SK-N-MC (cell line): ENCODE results near the gene SLBP.

Source experiments
- EZH2 ChIP-seq: fragments of 200-600 bp; sonication (generic); IDR thresholded peaks from one replicate; pipeline ENCODE4 v1.6.1; 2017; ENCODE audit warnings: antibody characterized with exemption
- POLR2AphosphoS5 ChIP-seq: IDR thresholded peaks from 2 replicates; pipeline ENCODE4 v1.6.1; 2012; ENCODE audit warnings: mild to moderate bottlenecking, low read depth, low read length, borderline replicate concordance

DNA sequence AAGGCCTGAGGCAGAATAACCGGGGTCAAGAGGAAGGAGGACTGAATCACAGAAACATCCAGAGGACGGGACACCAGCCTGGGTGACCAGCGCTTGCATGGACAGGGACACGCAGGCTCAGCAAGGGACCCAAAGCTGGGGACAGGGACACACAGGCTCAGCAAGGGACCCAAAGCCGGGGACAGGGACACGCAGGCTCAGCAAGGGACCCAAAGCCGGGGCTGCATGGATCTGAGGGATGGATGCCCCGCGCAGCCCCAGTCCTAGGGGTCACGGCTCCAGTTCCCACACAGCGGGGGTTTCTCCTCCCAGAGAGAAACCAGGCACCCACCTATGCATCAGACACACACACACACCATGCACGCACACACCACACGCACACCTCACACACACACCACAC is 60.5 kb downstream of the SLBP start:
- no peak for TF ChIP-seq EZH2
- TF ChIP-seq POLR2AphosphoS5: no peak
